ENCODE measurements around the gene GPN3. TPM values are rescaled to one million over a fixed set of nuclear protein-coding genes. Genes with fewer than 3 reads are reported as not detected.

GPN3 gene
- polyA plus RNA-seq, 1 donor from 2014 or later: 23.8 TPM

GRCh38 chr12:110449799-110450497 lies 18.1 kb downstream of the GPN3 start, which contains the start of gene ARPC3:
Gene ARPC3 (minus strand): TSS chr12:110450337. CDS start chr12:110450260, 77 bp downstream.
- no peaks in the 10 kb centered on the region for H4K20me1 ChIP-seq (ENCODE audit: insufficient read depth)
- H3K27me3 ChIP-seq (ENCODE audit: insufficient read depth, low read depth, low read length): no peaks in the 10 kb centered on the region
- H3K79me2 ChIP-seq (replicated peaks; ENCODE audit: insufficient read depth, low read length): peaks cover 20% of the 10 kb centered on the region
- peak within 1 kb of the TSS; percentile 86 for H3K4me2 ChIP-seq (ENCODE audit: low read length)
- peak within 1 kb of the TSS; percentile 95 for H3K9ac ChIP-seq (ENCODE audit: low read length)
- no peaks in the 10 kb centered on the region for H3K9me3 ChIP-seq (ENCODE audit: low read length)
- peak within 1 kb of the TSS; percentile 68 for H2AFZ ChIP-seq (ENCODE audit: low read depth, low read length)
- H3K4me3 ChIP-seq (ENCODE audit: low read length): peak within 1 kb of the TSS; percentile 90
- H3K27ac ChIP-seq (ENCODE audit: low read length): peak within 1 kb of the TSS; percentile 90
- H3K9me2 ChIP-seq (ENCODE audit: insufficient read depth, low read length): no peaks in the 10 kb centered on the region
- TF ChIP-seq REST (IDR thresholded peaks at IDR 0.05; ENCODE audit: borderline replicate concordance): no peak
- TF ChIP-seq TAF1 (IDR thresholded peaks at IDR 0.05; ENCODE audit: low read depth): no peak
- peak; percentile 73 for TF ChIP-seq MXI1 (conservative IDR thresholded peaks at IDR 0.05; ENCODE audit: poor library complexity, severe bottlenecking)
- TF ChIP-seq RAD21 (conservative IDR thresholded peaks at IDR 0.05): peak; percentile 91
- peak; percentile 93 for TF ChIP-seq POLR2AphosphoS5 (IDR thresholded peaks at IDR 0.05)
- TF ChIP-seq SMC3 (conservative IDR thresholded peaks at IDR 0.05; ENCODE audit: poor library complexity): peak; percentile 75
- TF ChIP-seq, protein P1, sequence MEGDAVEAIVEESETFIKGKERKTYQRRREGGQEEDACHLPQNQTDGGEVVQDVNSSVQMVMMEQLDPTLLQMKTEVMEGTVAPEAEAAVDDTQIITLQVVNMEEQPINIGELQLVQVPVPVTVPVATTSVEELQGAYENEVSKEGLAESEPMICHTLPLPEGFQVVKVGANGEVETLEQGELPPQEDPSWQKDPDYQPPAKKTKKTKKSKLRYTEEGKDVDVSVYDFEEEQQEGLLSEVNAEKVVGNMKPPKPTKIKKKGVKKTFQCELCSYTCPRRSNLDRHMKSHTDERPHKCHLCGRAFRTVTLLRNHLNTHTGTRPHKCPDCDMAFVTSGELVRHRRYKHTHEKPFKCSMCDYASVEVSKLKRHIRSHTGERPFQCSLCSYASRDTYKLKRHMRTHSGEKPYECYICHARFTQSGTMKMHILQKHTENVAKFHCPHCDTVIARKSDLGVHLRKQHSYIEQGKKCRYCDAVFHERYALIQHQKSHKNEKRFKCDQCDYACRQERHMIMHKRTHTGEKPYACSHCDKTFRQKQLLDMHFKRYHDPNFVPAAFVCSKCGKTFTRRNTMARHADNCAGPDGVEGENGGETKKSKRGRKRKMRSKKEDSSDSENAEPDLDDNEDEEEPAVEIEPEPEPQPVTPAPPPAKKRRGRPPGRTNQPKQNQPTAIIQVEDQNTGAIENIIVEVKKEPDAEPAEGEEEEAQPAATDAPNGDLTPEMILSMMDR (IDR thresholded peaks at IDR 0.05; ENCODE audit: poor library complexity, severe bottlenecking): peak; percentile 98
- no peak for TF ChIP-seq EP300 (conservative IDR thresholded peaks at IDR 0.05; ENCODE audit: poor library complexity, severe bottlenecking)
- no peaks in the 10 kb centered on the region for H3F3A ChIP-seq (ENCODE audit: insufficient read depth, low read length, poor library complexity, severe bottlenecking)
- no peaks in the 10 kb centered on the region for H3K36me3 ChIP-seq (ENCODE audit: insufficient read depth, low read length)

DNA sequence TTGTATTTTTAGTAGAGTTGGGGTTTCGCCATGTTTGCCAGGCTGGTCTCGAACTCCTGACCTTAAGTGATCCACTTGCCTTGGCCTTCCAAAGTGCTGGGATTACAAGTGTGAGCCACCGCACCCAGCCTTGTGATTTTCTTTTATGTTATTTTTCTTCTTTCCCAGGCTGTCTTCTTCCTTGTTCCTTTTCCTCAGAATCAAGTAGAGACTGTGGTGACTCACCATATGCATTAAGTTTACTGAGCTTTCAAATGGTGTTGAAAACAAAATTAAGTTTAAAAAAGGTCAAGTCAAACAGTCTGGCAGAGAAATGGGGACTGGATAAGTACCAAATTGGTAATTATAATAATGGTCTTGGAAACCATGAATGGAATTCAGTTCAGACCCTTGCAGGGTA lies 23.6 kb downstream of the GPN3 start:
- Histone ChIP-seq H3F3A (ENCODE audit: insufficient read depth, low read length, poor library complexity, severe bottlenecking) (no peaks in the 10 kb centered on the region), H3K4me2 (ENCODE audit: low read length) (no peak overlapping the region), H3K27me3 (ENCODE audit: insufficient read depth, low read depth, low read length) (no peaks in the 10 kb centered on the region), H4K20me1 (ENCODE audit: insufficient read depth) (no peaks in the 10 kb centered on the region), H3K9me2 (ENCODE audit: insufficient read depth, low read length) (no peaks in the 10 kb centered on the region), H2AFZ (ENCODE audit: low read depth, low read length) (no peak overlapping the region), H3K79me2 (replicated peaks; ENCODE audit: insufficient read depth, low read length) (peaks cover 19% of the 10 kb centered on the region), H3K36me3 (ENCODE audit: insufficient read depth, low read length) (peaks cover 3% of the 10 kb centered on the region), H3K4me3 (ENCODE audit: low read length) (no peak overlapping the region), H3K27ac (ENCODE audit: low read length) (no peak overlapping the region), H3K9me3 (ENCODE audit: low read length) (no peaks in the 10 kb centered on the region), H3K9ac (ENCODE audit: low read length) (no peak overlapping the region)
- no peak for TF ChIP-seq TAF1 (IDR thresholded peaks at IDR 0.05; ENCODE audit: low read depth)

DNA sequence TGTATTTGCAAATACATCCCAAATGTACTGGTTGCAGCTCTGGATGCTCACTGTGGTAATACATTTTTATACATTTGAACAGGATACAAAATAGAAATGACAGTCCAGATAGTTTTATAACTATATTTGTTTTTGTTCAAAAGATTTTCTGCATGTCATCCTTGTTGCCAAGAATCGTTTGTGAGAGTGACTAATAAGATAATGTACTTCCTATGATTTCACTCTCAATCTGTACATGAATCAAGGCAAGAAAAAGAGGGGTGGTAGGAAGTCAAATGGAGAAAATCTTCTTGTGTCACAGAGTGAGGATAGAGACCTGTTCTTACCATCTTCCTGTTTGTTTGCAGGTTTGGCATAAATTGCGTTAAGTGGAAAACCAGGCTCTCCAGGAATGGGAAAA lies 31.8 kb downstream of the GPN3 start:
- no peak overlapping the region for H3K4me3 ChIP-seq (ENCODE audit: low read length)
- no peaks in the 10 kb centered on the region for H3K79me2 ChIP-seq (replicated peaks; ENCODE audit: insufficient read depth, low read length)
- H3K9me3 ChIP-seq (ENCODE audit: low read length): no peaks in the 10 kb centered on the region
- no peaks in the 10 kb centered on the region for H4K20me1 ChIP-seq (ENCODE audit: insufficient read depth)
- no peaks in the 10 kb centered on the region for H3K9me2 ChIP-seq (ENCODE audit: insufficient read depth, low read length)
- no peak overlapping the region for H3K27ac ChIP-seq (ENCODE audit: low read length)
- H3K4me2 ChIP-seq (ENCODE audit: low read length): no peak overlapping the region
- no peak overlapping the region for H2AFZ ChIP-seq (ENCODE audit: low read depth, low read length)
- TF ChIP-seq EP300 (conservative IDR thresholded peaks at IDR 0.05; ENCODE audit: poor library complexity, severe bottlenecking) (no peak), EZH2 (IDR thresholded peaks at IDR 0.05; ENCODE audit: borderline replicate concordance, insufficient read depth, low read length, poor library complexity, severe bottlenecking) (no peak)
- H3F3A ChIP-seq (ENCODE audit: insufficient read depth, low read length, poor library complexity, severe bottlenecking): no peaks in the 10 kb centered on the region
- H3K36me3 ChIP-seq (ENCODE audit: insufficient read depth, low read length): peaks cover 4% of the 10 kb centered on the region
- no peaks in the 10 kb centered on the region for H3K27me3 ChIP-seq (ENCODE audit: insufficient read depth, low read depth, low read length)
- H3K9ac ChIP-seq (ENCODE audit: low read length): no peak overlapping the region

Data from neural cell (in vitro differentiated cells).